ENCODE measurements around the gene ANTXRL.

ANTXRL gene

GRCh38 chr10:46287846-46288477 is 1.2 kb downstream of the ANTXRL start:
- TF ChIP-seq POLR2A (IDR thresholded peaks at IDR 0.05; ENCODE audit: low read depth, low read length) (no peak), POU2F2 (IDR thresholded peaks at IDR 0.05; ENCODE audit: low read depth, low read length) (no peak), TAF1 (IDR thresholded peaks at IDR 0.05; ENCODE audit: low read depth, low read length) (no peak), SPI1 (IDR thresholded peaks at IDR 0.05; ENCODE audit: low read depth, low read length) (no peak), PAX5 (IDR thresholded peaks at IDR 0.05; ENCODE audit: insufficient read depth, low read length, severe bottlenecking) (no peak), POLR2AphosphoS5 (IDR thresholded peaks at IDR 0.05; ENCODE audit: low read depth, low read length) (no peak)
- FAIRE-seq (no peak), DNase-seq (ENCODE audit: insufficient read length, low spot score) (no peak)

- DNase-seq (ENCODE audit: insufficient read length, low spot score): no peak
- FAIRE-seq: no peak
- TF ChIP-seq SPI1 (IDR thresholded peaks at IDR 0.05; ENCODE audit: low read depth, low read length) (no peak), POLR2A (IDR thresholded peaks at IDR 0.05; ENCODE audit: low read depth, low read length) (no peak), PAX5 (IDR thresholded peaks at IDR 0.05; ENCODE audit: insufficient read depth, low read length, severe bottlenecking) (no peak), TAF1 (IDR thresholded peaks at IDR 0.05; ENCODE audit: low read depth, low read length) (no peak), POLR2AphosphoS5 (IDR thresholded peaks at IDR 0.05; ENCODE audit: low read depth, low read length) (no peak), POU2F2 (IDR thresholded peaks at IDR 0.05; ENCODE audit: low read depth, low read length) (no peak)
These were observed 1.9 kb downstream of the ANTXRL start for GRCh38 chr10:46288601-46289206.

GRCh38 chr10:46289209-46289810 is 2.5 kb downstream of the ANTXRL start:
- no peak for DNase-seq (ENCODE audit: insufficient read length, low spot score)
- TF ChIP-seq POLR2AphosphoS5 (IDR thresholded peaks at IDR 0.05; ENCODE audit: low read depth, low read length): no peak
- no peak for TF ChIP-seq SPI1 (IDR thresholded peaks at IDR 0.05; ENCODE audit: low read depth, low read length)
- no peak for TF ChIP-seq PAX5 (IDR thresholded peaks at IDR 0.05; ENCODE audit: insufficient read depth, low read length, severe bottlenecking)
- TF ChIP-seq TAF1 (IDR thresholded peaks at IDR 0.05; ENCODE audit: low read depth, low read length): no peak
- TF ChIP-seq POLR2A (IDR thresholded peaks at IDR 0.05; ENCODE audit: low read depth, low read length): no peak
- TF ChIP-seq POU2F2 (IDR thresholded peaks at IDR 0.05; ENCODE audit: low read depth, low read length): no peak
- FAIRE-seq: no peak

- DNase-seq (ENCODE audit: insufficient read length, low spot score) (no peak), FAIRE-seq (no peak)
- TF ChIP-seq TAF1 (IDR thresholded peaks at IDR 0.05; ENCODE audit: low read depth, low read length): no peak
- TF ChIP-seq PAX5 (IDR thresholded peaks at IDR 0.05; ENCODE audit: insufficient read depth, low read length, severe bottlenecking): no peak
- no peak for TF ChIP-seq POLR2AphosphoS5 (IDR thresholded peaks at IDR 0.05; ENCODE audit: low read depth, low read length)
- TF ChIP-seq SPI1 (IDR thresholded peaks at IDR 0.05; ENCODE audit: low read depth, low read length): no peak
- TF ChIP-seq POLR2A (IDR thresholded peaks at IDR 0.05; ENCODE audit: low read depth, low read length): no peak
- no peak for TF ChIP-seq POU2F2 (IDR thresholded peaks at IDR 0.05; ENCODE audit: low read depth, low read length)
These were observed 3.5 kb downstream of the ANTXRL start for GRCh38 chr10:46290101-46290886.

GRCh38 chr10:46291817-46292572 is 5.2 kb downstream of the ANTXRL start:
- DNase-seq (ENCODE audit: insufficient read length, low spot score) (no peak), FAIRE-seq (no peak)
- TF ChIP-seq TAF1 (IDR thresholded peaks at IDR 0.05; ENCODE audit: low read depth, low read length) (no peak), PAX5 (IDR thresholded peaks at IDR 0.05; ENCODE audit: insufficient read depth, low read length, severe bottlenecking) (no peak), POLR2AphosphoS5 (IDR thresholded peaks at IDR 0.05; ENCODE audit: low read depth, low read length) (no peak), POLR2A (IDR thresholded peaks at IDR 0.05; ENCODE audit: low read depth, low read length) (no peak), SPI1 (IDR thresholded peaks at IDR 0.05; ENCODE audit: low read depth, low read length) (no peak), POU2F2 (IDR thresholded peaks at IDR 0.05; ENCODE audit: low read depth, low read length) (no peak)

GRCh38 chr10:46292573-46293023 is 5.8 kb downstream of the ANTXRL start:
- no peak for TF ChIP-seq SPI1 (IDR thresholded peaks at IDR 0.05; ENCODE audit: low read depth, low read length)
- no peak for TF ChIP-seq POLR2AphosphoS5 (IDR thresholded peaks at IDR 0.05; ENCODE audit: low read depth, low read length)
- TF ChIP-seq POU2F2 (IDR thresholded peaks at IDR 0.05; ENCODE audit: low read depth, low read length): no peak
- TF ChIP-seq POLR2A (IDR thresholded peaks at IDR 0.05; ENCODE audit: low read depth, low read length): no peak
- TF ChIP-seq PAX5 (IDR thresholded peaks at IDR 0.05; ENCODE audit: insufficient read depth, low read length, severe bottlenecking): no peak
- TF ChIP-seq TAF1 (IDR thresholded peaks at IDR 0.05; ENCODE audit: low read depth, low read length): no peak
- FAIRE-seq (no peak), DNase-seq (ENCODE audit: insufficient read length, low spot score) (no peak)

- no peak for TF ChIP-seq POLR2AphosphoS5 (IDR thresholded peaks at IDR 0.05; ENCODE audit: low read depth, low read length)
- no peak for TF ChIP-seq PAX5 (IDR thresholded peaks at IDR 0.05; ENCODE audit: insufficient read depth, low read length, severe bottlenecking)
- no peak for TF ChIP-seq POU2F2 (IDR thresholded peaks at IDR 0.05; ENCODE audit: low read depth, low read length)
- TF ChIP-seq POLR2A (IDR thresholded peaks at IDR 0.05; ENCODE audit: low read depth, low read length): no peak
- TF ChIP-seq TAF1 (IDR thresholded peaks at IDR 0.05; ENCODE audit: low read depth, low read length): no peak
- no peak for TF ChIP-seq SPI1 (IDR thresholded peaks at IDR 0.05; ENCODE audit: low read depth, low read length)
- FAIRE-seq (no peak), DNase-seq (ENCODE audit: insufficient read length, low spot score) (no peak)
These were observed 6.4 kb downstream of the ANTXRL start for GRCh38 chr10:46293228-46293627.

- TF ChIP-seq TAF1 (IDR thresholded peaks at IDR 0.05; ENCODE audit: low read depth, low read length) (no peak), POU2F2 (IDR thresholded peaks at IDR 0.05; ENCODE audit: low read depth, low read length) (no peak), SPI1 (IDR thresholded peaks at IDR 0.05; ENCODE audit: low read depth, low read length) (no peak), POLR2AphosphoS5 (IDR thresholded peaks at IDR 0.05; ENCODE audit: low read depth, low read length) (no peak), POLR2A (IDR thresholded peaks at IDR 0.05; ENCODE audit: low read depth, low read length) (no peak), PAX5 (IDR thresholded peaks at IDR 0.05; ENCODE audit: insufficient read depth, low read length, severe bottlenecking) (no peak)
- no peak for DNase-seq (ENCODE audit: insufficient read length, low spot score)
- FAIRE-seq: no peak
These were observed 7.2 kb downstream of the ANTXRL start for GRCh38 chr10:46293832-46294640.
